Caco-2 (cell line): Measurements from ENCODE around the gene EMP3. TPM values are rescaled to one million over a fixed set of nuclear protein-coding genes. Genes with fewer than 3 reads are reported as not detected.
"Not testable (repeated sequence)": the region's sequence is repeated elsewhere in the genome, so short reads cannot be mapped to it uniquely, and the experiment has no call there.

Source experiments
- BruUV-seq: library from RNA; stranded (reverse); fragments of 400-500 nt; replicated peaks from 2 replicates; lab custom pipeline; 2021; lab: Mats Ljungman, UMichigan
- CTCF ChIA-PET: fragments of 300-600 bp; sonication (Branson Sonifier 250); formaldehyde crosslinking; loops from one replicate; lab custom pipeline; 2022; ENCODE audit warnings: antibody characterized with exemption; lab: Charles Lee
- POLR2A ChIA-PET: fragments of 300-600 bp; sonication (Branson Sonifier 250); formaldehyde crosslinking; loops from one replicate; lab custom pipeline; 2022; ENCODE audit warnings: antibody characterized with exemption; lab: Charles Lee
- DNase-seq, 2 experiments: peaks; one replicate each; pipeline versions ENCODE4 v3.0.0 to v3.0.0-alpha.2; 2020 to 2022
- H3K27me3 ChIP-seq: replicated peaks from 2 replicates; pipeline ENCODE4 v1.6.0; 2011; ENCODE audit warnings: low read length; ENCODE audit not compliant: control insufficient read depth, insufficient read depth
- H3K36me3 ChIP-seq: 2 replicates; pipeline ENCODE4 v1.5.1; 2011; ENCODE audit warnings: low read length; ENCODE audit not compliant: control insufficient read depth, insufficient read depth
- H3K4me1 ChIP-seq: fragments of 250-450 bp; sonication (Bioruptor Pico); 2 replicates; pipeline ENCODE4 v1.5.1; 2020; ENCODE audit warnings: mild to moderate bottlenecking
- H3K4me3 ChIP-seq: 2 replicates; pipeline ENCODE4 v1.5.1; 2011; ENCODE audit warnings: low read depth, mild to moderate bottlenecking, control low read depth, low read length
- H3K9me3 ChIP-seq: fragments of 250-450 bp; sonication (Bioruptor Pico); 2 replicates; pipeline ENCODE4 v1.5.1; 2020; ENCODE audit warnings: mild to moderate bottlenecking, moderate library complexity
- H3K27ac Mint-ChIP-seq: one replicate; pipeline ENCODE4 v1.8.0; 2022; ENCODE audit warnings: mixed read lengths; ENCODE audit not compliant: unreplicated experiment
- H3K27me3 Mint-ChIP-seq: one replicate; pipeline ENCODE4 v1.8.0; 2022; ENCODE audit warnings: mixed read lengths; ENCODE audit not compliant: insufficient read depth, unreplicated experiment
- H3K36me3 Mint-ChIP-seq: one replicate; pipeline ENCODE4 v1.8.0; 2022; ENCODE audit warnings: mild to moderate bottlenecking, mixed read lengths; ENCODE audit not compliant: insufficient read depth, unreplicated experiment
- H3K4me1 Mint-ChIP-seq: one replicate; pipeline ENCODE4 v1.8.0; 2022; ENCODE audit warnings: low read depth, mixed read lengths; ENCODE audit not compliant: unreplicated experiment
- H3K4me3 Mint-ChIP-seq: one replicate; pipeline ENCODE4 v1.8.0; 2022; ENCODE audit warnings: mild to moderate bottlenecking, moderate library complexity, mixed read lengths; ENCODE audit not compliant: unreplicated experiment
- H3K9me3 Mint-ChIP-seq: one replicate; pipeline ENCODE4 v1.8.0; 2022; ENCODE audit warnings: mixed read lengths; ENCODE audit not compliant: unreplicated experiment
- intact Hi-C: fragments of 100-400 bp; cut with micrococcal nuclease; formaldehyde crosslinking; loops from one replicate; pipeline ENCODE4 v1.10.0; 2022; ENCODE audit not compliant: unreplicated experiment
- total RNA-seq: library from RNA; stranded (reverse); gene quantifications from 2 replicates; pipeline ENCODE4 v1.2.3, GENCODE V29; 2022
- TF ChIP-seq, protein P1 (sequence below), 2 experiments: fragments of 200-600 bp in 1 of 2; IDR thresholded peaks; 1 replicate in 1 of 2; 2 replicates in 1 of 2; pipeline versions ENCODE4 v1.5.1 to v1.8.0; 2011 to 2022; ENCODE audit warnings: antibody characterized with exemption in 1 of 2, control low read depth in 1 of 2, inconsistent platforms in 1 of 2, low read depth in 1 of 2, low read length in 1 of 2, mild to moderate bottlenecking in 1 of 2, moderate library complexity in 1 of 2; ENCODE audit not compliant: insufficient read depth in 1 of 2, severe bottlenecking in 1 of 2, unreplicated experiment in 1 of 2

Gene EMP3
- total RNA-seq, 1 experiment from 2014 or later = 6.8 TPM

DNA sequence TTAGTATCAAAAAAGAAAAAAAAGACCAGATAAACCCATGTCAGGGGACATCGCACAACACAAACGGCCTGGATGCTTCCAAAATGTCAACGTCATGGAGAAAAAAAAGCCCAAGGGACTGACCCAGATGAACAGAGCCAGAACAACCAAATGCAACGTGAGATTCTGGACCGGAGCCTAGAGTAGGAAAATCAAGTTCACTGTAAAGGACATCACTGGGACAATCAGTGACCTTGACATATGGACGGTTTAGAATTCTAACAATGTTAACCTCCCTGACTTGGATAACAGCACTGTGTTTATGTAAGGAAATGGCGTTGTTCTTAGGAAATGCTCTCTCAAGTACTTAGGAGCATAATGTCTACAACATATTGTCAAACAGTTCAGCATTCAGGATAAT, 15.1 kb upstream of the EMP3 start:
- CTCF ChIA-PET = interaction anchor here (1.0 kb wide), 1 partner anchor 15 kb away, joined by 3 read pairs; no protein-coding TSS in a partner anchor
- Mint-ChIP-seq H3K27me3 (no peaks in the 10 kb centered on the region), H3K4me3 (no peak overlapping the region), H3K36me3 (no peaks in the 10 kb centered on the region), H3K4me1 (peaks cover 5% of the 10 kb centered on the region), H3K27ac (no peak overlapping the region), H3K9me3 (no peaks in the 10 kb centered on the region)
- peaks cover 8% of the 10 kb centered on the region; the same call in 1 of the 2 replicates for H3K4me1 ChIP-seq
- H3K36me3 ChIP-seq = no peaks in the 10 kb centered on the region
- POLR2A ChIA-PET = no interaction called here
- no peaks in the 10 kb centered on the region for H3K9me3 ChIP-seq
- H3K4me3 ChIP-seq = no peak overlapping the region
- DNase-seq = no peak
- intact Hi-C loops = loop anchor here (10.0 kb wide), 1 partner anchor 45 kb away; no protein-coding TSS in a partner anchor
- BruUV-seq = no TSS peak
- H3K27me3 ChIP-seq = no peaks in the 10 kb centered on the region
- TF ChIP-seq, protein P1, sequence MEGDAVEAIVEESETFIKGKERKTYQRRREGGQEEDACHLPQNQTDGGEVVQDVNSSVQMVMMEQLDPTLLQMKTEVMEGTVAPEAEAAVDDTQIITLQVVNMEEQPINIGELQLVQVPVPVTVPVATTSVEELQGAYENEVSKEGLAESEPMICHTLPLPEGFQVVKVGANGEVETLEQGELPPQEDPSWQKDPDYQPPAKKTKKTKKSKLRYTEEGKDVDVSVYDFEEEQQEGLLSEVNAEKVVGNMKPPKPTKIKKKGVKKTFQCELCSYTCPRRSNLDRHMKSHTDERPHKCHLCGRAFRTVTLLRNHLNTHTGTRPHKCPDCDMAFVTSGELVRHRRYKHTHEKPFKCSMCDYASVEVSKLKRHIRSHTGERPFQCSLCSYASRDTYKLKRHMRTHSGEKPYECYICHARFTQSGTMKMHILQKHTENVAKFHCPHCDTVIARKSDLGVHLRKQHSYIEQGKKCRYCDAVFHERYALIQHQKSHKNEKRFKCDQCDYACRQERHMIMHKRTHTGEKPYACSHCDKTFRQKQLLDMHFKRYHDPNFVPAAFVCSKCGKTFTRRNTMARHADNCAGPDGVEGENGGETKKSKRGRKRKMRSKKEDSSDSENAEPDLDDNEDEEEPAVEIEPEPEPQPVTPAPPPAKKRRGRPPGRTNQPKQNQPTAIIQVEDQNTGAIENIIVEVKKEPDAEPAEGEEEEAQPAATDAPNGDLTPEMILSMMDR (IDR thresholded peaks at IDR 0.05; ENCODE audit: insufficient read depth in 1 of 2, low read depth in 1 of 2, low read length in 1 of 2, severe bottlenecking in 1 of 2, unreplicated experiment in 1 of 2) = no peak

DNA sequence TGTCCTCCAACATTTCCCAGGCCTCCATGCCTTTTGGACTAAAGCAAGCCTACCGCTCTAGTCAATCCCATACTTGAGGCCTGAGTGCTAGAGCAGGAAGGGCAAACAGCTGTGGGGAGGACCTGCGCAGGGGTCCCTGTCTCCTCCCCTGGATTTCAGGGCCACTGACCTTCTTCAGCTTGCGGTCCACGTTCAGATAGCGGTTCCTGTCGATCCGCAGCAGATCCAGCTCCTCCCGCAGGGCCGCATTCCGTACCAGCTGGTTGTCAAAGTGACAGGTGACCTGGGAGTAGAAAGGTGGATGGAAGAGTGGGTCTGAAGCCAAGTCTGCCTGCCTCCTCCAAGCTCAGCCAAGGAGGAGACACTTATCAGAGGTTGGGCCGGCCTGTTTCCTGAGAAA, 14.0 kb upstream of the EMP3 start:
- Mint-ChIP-seq H3K4me1 (peaks cover 5% of the 10 kb centered on the region), H3K27ac (no peak overlapping the region), H3K9me3 (no peaks in the 10 kb centered on the region), H3K36me3 (no peaks in the 10 kb centered on the region), H3K4me3 (no peak overlapping the region), H3K27me3 (no peaks in the 10 kb centered on the region)
- Histone ChIP-seq H3K27me3 (no peaks in the 10 kb centered on the region), H3K4me1 (peaks cover 8% of the 10 kb centered on the region; the same call in 1 of the 2 replicates), H3K9me3 (no peaks in the 10 kb centered on the region), H3K4me3 (no peak overlapping the region), H3K36me3 (no peaks in the 10 kb centered on the region)
- TF ChIP-seq, protein P1 (IDR thresholded peaks at IDR 0.05; ENCODE audit: insufficient read depth in 1 of 2, low read depth in 1 of 2, low read length in 1 of 2, severe bottlenecking in 1 of 2, unreplicated experiment in 1 of 2) = no peak
- intact Hi-C loops = loop anchor here (10.0 kb wide), 1 partner anchor 47 kb away; no protein-coding TSS in a partner anchor
- DNase-seq = no peak
- POLR2A ChIA-PET = no interaction called here
- BruUV-seq = no TSS peak
- CTCF ChIA-PET = interaction anchor here (0.7 to 0.8 kb wide), 2 partner anchors 19 to 21 kb away, joined by 3 read pairs; no protein-coding TSS in a partner anchor

DNA sequence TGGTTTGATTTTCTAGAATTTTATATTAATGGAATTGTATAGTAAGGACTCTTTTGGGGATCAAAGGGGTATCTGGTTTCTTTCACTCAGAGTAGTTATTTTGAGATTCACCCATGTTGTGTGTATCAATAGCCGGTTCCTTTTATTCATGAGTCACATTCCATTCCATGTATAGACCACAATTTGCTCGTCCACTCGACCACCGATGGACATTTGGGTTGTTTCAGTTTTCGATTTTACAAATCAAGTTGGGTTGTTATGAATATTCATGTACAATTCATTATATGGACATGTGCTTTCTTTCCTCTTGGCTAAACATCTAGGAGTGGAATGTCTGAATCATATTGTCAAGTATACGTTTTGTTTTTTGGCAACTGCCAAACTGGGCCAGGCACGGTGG, 9.6 kb upstream of the EMP3 start:
- Mint-ChIP-seq H3K4me3 (no peak overlapping the region), H3K27ac (no peak overlapping the region), H3K9me3 (no peaks in the 10 kb centered on the region), H3K4me1 (peaks cover 8% of the 10 kb centered on the region), H3K36me3 (peaks cover 10% of the 10 kb centered on the region), H3K27me3 (no peaks in the 10 kb centered on the region)
- Histone ChIP-seq H3K9me3 (no peaks in the 10 kb centered on the region), H3K4me3 (no peak overlapping the region), H3K4me1 (peaks cover 6% of the 10 kb centered on the region; the same call in 1 of the 2 replicates), H3K36me3 (no peaks in the 10 kb centered on the region), H3K27me3 (no peaks in the 10 kb centered on the region)
- DNase-seq = no peak
- TF ChIP-seq, protein P1 (IDR thresholded peaks at IDR 0.05; ENCODE audit: insufficient read depth in 1 of 2, low read depth in 1 of 2, low read length in 1 of 2, severe bottlenecking in 1 of 2, unreplicated experiment in 1 of 2) = no peak
- BruUV-seq = no TSS peak
- intact Hi-C loops = loop anchor here (10.0 kb wide), 1 partner anchor 51 kb away; no protein-coding TSS in a partner anchor
- ChIA-PET POLR2A (no interaction called here), CTCF (no interaction called here)

DNA sequence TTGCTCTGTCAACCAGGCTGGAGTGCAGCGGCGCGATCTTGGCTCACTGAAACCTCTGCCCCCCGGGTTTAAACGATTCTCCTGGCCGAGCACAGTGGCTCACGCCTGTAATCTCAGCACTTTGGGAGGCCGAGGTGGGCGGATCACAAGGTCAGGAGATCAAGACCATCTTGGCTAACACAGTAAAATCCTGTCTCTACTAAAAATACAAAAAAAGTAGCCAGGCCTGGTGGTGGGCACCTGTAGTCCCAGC, 7.7 kb upstream of the EMP3 start:
- Mint-ChIP-seq H3K4me1 (peaks cover 15% of the 10 kb centered on the region), H3K36me3 (peaks cover 24% of the 10 kb centered on the region)
- H3K27me3 Mint-ChIP-seq, H3K4me3 ChIP-seq, H3K9me3 ChIP-seq, BruUV-seq, H3K9me3 Mint-ChIP-seq, H3K36me3 ChIP-seq, H3K27ac Mint-ChIP-seq, DNase-seq, POLR2A ChIA-PET, H3K4me3 Mint-ChIP-seq, H3K27me3 ChIP-seq: not testable (repeated sequence)
- intact Hi-C loops = loop anchor here (10.0 kb wide), 1 partner anchor 53 kb away; no protein-coding TSS in a partner anchor
- H3K4me1 ChIP-seq = peaks cover 16% of the 10 kb centered on the region
- CTCF ChIA-PET = interaction anchor here (0.6 to 2.1 kb wide), 2 partner anchors 16 to 185 kb away, joined by 3 to 16 read pairs; no protein-coding TSS in a partner anchor
